Measurements from ENCODE around the gene LRRC9. TPM values are rescaled to one million over a fixed set of nuclear protein-coding genes. Genes with fewer than 3 reads are reported as not detected.

LRRC9 gene
- total RNA-seq, 4 donors from 2014 or later: 0.16 to 0.25 TPM; not detected in 2

GRCh38 chr14:60090864-60091519 lies 171.0 kb downstream of the LRRC9 start:
- ATAC-seq (ENCODE audit: low FRiP score) (peak; percentile 10), DNase-seq (ENCODE audit: low spot score) (peak; percentile 38)
- TF ChIP-seq CTCF (IDR thresholded peaks at IDR 0.05): no peak

- no peak for TF ChIP-seq CTCF (IDR thresholded peaks at IDR 0.05)
- DNase-seq (ENCODE audit: low spot score): peak; percentile 90
- ATAC-seq (ENCODE audit: low FRiP score): peak; percentile 99
Observed at GRCh38 chr14:60091550-60092525, 171.9 kb downstream of the LRRC9 start, which contains the start of gene PCNX4. Gene PCNX4, plus strand, starts transcription at chr14:60091923. Its CDS starts 15,716 bp downstream, at chr14:60107639.

- DNase-seq (ENCODE audit: low spot score) (no peak), ATAC-seq (ENCODE audit: low FRiP score) (no peak)
- no peak for TF ChIP-seq CTCF (IDR thresholded peaks at IDR 0.05)
Observed at GRCh38 chr14:60092526-60092920, 172.6 kb downstream of the LRRC9 start.

- no peak for TF ChIP-seq CTCF (IDR thresholded peaks at IDR 0.05)
- DNase-seq (ENCODE audit: low spot score) (no peak), ATAC-seq (ENCODE audit: low FRiP score) (no peak)
Observed at GRCh38 chr14:60093080-60093479, 173.1 kb downstream of the LRRC9 start.

- TF ChIP-seq CTCF (IDR thresholded peaks at IDR 0.05): no peak
- DNase-seq (ENCODE audit: low spot score) (no peak), ATAC-seq (ENCODE audit: low FRiP score) (no peak)
Observed at GRCh38 chr14:60093606-60094005, 173.7 kb downstream of the LRRC9 start.

GRCh38 chr14:60094306-60094897 lies 174.5 kb downstream of the LRRC9 start:
- no peak for TF ChIP-seq CTCF (IDR thresholded peaks at IDR 0.05)
- no peak for ATAC-seq (ENCODE audit: low FRiP score)

More at GRCh38 chr14:60094306-60094897, 174.5 kb downstream of the LRRC9 start:
- DNase-seq (ENCODE audit: low spot score): no peak
